Parathyroid adenoma (tissue), 2 donors: ENCODE data around the gene D2HGDH.

Experiments
- H2AFZ ChIP-seq: fragments of 300-600 bp; sonication (generic); one replicate; pipeline ENCODE4 v1.7.0; 2017; ENCODE audit warnings: antibody characterized with exemption, mild to moderate bottlenecking
- H3K27ac ChIP-seq: fragments of 300-600 bp; sonication (generic); one replicate; pipeline ENCODE4 v1.7.0; 2017
- H3K27me3 ChIP-seq: fragments of 300-600 bp; sonication (generic); one replicate; pipeline ENCODE4 v1.7.0; 2017; ENCODE audit warnings: low read length; ENCODE audit not compliant: control insufficient read depth, insufficient read depth
- H3K36me3 ChIP-seq: fragments of 300-600 bp; sonication (generic); one replicate; pipeline ENCODE4 v1.7.0; 2017; ENCODE audit warnings: low read length; ENCODE audit not compliant: control insufficient read depth, insufficient read depth
- H3K4me1 ChIP-seq: fragments of 300-600 bp; sonication (generic); one replicate; pipeline ENCODE4 v1.7.0; 2017; ENCODE audit warnings: control low read depth
- H3K4me2 ChIP-seq: fragments of 300-600 bp; sonication (generic); one replicate; pipeline ENCODE4 v1.7.0; 2017; ENCODE audit warnings: low read length
- H3K4me3 ChIP-seq: fragments of 300-600 bp; sonication (generic); one replicate; pipeline ENCODE4 v1.7.0; 2017; ENCODE audit warnings: low read depth, low read length
- H3K79me2 ChIP-seq: fragments of 300-600 bp; sonication (generic); one replicate; pipeline ENCODE4 v1.7.0; 2017; ENCODE audit warnings: control low read depth
- H3K9ac ChIP-seq: fragments of 300-600 bp; sonication (generic); one replicate; pipeline ENCODE4 v1.7.0; 2017; ENCODE audit warnings: mild to moderate bottlenecking
- H3K9me3 ChIP-seq: fragments of 300-600 bp; sonication (generic); one replicate; pipeline ENCODE4 v1.7.0; 2017; ENCODE audit warnings: low read length; ENCODE audit not compliant: control insufficient read depth
- TF ChIP-seq, protein P1 (sequence below): fragments of 300-600 bp; sonication (generic); IDR thresholded peaks from one replicate; pipeline ENCODE4 v1.7.0; 2017; ENCODE audit warnings: antibody characterized with exemption, mild to moderate bottlenecking
- donor health status: primary hyperparathyroidism.

The D2HGDH gene

DNA sequence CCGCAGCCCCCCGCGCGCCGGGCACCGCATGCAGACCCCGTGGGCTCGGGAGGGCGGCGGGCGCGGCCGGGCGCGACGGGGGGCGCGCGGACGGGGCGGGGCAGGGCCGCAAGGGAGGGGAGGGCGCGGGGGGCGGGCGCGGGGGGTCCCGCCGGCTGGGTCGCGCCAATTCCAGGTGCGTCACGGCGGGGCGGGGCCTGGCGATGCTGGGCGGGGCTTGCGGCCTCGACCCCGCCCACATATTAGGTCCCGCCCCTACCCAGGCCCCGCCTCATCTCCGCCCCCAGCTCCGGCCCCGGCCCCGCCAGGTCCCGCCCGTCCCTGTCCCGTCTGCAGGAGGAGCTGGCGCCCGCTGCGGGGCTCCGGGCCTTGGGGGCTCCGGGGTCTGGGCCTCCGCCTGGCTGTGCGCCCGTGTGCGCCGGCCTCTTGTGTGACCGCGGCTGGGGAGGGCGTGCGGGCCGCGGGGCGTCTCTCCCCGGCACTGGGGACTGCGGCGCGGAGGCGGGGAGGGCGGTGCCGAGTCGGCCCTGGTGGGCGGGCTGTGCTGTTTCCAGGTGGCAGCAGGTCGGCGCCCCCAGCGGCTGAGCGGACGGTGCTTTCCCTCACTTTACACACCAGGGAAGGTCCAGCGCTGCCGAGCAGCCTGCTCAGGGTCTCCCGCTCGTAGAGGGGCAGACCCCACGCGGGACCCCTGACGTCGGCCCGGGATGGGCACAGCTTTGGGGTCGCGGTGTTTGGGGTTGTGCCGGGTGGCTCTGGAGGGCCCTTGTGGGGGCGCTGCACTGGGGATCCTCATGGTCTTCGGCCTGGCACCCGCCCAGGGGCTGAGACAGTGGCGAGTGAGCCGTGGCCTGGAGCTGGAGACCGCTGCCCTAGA lies 32.0 kb upstream of the D2HGDH start:
- Histone ChIP-seq H3K4me1 (peaks cover 4% of the 10 kb centered on the region), H3K9ac (no peak overlapping the region), H3K9me3 (no peaks in the 10 kb centered on the region), H3K27me3 (no peaks in the 10 kb centered on the region), H3K4me2 (peak overlapping the region; percentile 74), H3K4me3 (peak overlapping the region; percentile 72), H3K79me2 (peaks cover 4% of the 10 kb centered on the region), H2AFZ (peak overlapping the region; percentile 96), H3K36me3 (no peaks in the 10 kb centered on the region), H3K27ac (peak overlapping the region; percentile 83)
- TF ChIP-seq, protein P1, sequence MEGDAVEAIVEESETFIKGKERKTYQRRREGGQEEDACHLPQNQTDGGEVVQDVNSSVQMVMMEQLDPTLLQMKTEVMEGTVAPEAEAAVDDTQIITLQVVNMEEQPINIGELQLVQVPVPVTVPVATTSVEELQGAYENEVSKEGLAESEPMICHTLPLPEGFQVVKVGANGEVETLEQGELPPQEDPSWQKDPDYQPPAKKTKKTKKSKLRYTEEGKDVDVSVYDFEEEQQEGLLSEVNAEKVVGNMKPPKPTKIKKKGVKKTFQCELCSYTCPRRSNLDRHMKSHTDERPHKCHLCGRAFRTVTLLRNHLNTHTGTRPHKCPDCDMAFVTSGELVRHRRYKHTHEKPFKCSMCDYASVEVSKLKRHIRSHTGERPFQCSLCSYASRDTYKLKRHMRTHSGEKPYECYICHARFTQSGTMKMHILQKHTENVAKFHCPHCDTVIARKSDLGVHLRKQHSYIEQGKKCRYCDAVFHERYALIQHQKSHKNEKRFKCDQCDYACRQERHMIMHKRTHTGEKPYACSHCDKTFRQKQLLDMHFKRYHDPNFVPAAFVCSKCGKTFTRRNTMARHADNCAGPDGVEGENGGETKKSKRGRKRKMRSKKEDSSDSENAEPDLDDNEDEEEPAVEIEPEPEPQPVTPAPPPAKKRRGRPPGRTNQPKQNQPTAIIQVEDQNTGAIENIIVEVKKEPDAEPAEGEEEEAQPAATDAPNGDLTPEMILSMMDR: peak; percentile 61

DNA sequence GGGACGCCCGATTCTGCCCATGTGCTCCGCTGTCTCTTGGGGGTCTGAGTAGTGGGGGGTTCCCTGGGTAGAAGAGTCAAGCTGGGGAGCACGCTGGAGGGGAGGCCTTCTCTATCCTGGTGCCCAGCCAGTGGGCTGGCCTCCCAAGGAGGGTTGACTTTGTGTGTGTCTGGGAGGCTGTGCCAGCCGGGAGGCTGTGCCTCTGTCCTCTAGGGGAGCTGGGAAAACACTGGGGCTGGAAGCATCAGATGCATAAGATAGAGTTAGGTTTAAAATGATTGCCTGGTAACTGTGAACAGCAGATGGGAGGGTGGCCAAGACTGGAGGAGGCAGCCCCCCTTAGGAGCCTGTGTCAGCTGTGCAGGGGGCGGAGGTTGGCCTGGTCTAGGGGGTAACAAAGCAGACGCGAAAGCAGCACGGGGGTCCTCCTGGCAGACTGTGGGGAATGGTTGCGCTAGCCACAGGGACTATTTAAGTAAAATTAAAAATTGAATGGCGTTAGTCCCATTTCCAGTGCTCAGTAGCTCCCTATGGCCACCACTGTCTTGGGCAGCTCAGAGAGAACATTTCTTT lies 31.3 kb upstream of the D2HGDH start:
- H2AFZ ChIP-seq: peak overlapping the region; percentile 96
- peaks cover 4% of the 10 kb centered on the region for H3K79me2 ChIP-seq
- peak overlapping the region; percentile 74 for H3K4me2 ChIP-seq
- no peaks in the 10 kb centered on the region for H3K27me3 ChIP-seq
- peak overlapping the region; percentile 72 for H3K4me3 ChIP-seq
- H3K9me3 ChIP-seq: no peaks in the 10 kb centered on the region
- no peak overlapping the region for H3K9ac ChIP-seq
- peak overlapping the region; percentile 43 for H3K27ac ChIP-seq
- TF ChIP-seq, protein P1: no peak
- H3K36me3 ChIP-seq: no peaks in the 10 kb centered on the region
- H3K4me1 ChIP-seq: peaks cover 4% of the 10 kb centered on the region

DNA sequence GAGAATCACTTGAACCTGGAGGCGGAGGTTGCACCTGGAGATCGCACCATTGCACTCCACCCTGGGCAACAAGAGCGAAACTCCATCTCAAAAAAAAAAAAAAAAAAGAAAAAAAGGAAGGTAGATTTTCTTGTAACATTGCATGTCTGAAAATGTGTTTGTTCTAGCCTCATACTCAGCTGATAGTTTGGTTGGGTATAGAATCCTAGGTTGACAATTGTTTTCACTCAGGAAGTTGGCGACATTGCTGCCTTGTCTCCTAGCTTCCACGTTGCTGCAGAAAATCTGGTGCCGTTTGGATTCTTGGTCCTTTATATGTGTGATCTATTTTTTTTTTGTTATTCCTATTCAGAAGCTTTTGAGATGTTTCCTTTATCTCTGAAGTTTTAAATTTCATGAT lies 27.9 kb upstream of the D2HGDH start:
- Histone ChIP-seq H3K36me3 (no peaks in the 10 kb centered on the region), H3K9ac (no peak overlapping the region), H3K9me3 (no peaks in the 10 kb centered on the region), H3K4me3 (no peak overlapping the region), H3K79me2 (peaks cover 4% of the 10 kb centered on the region), H3K4me1 (peaks cover 4% of the 10 kb centered on the region), H3K27me3 (no peaks in the 10 kb centered on the region), H3K27ac (no peak overlapping the region), H3K4me2 (no peak overlapping the region), H2AFZ (no peak overlapping the region)
- TF ChIP-seq, protein P1: no peak

DNA sequence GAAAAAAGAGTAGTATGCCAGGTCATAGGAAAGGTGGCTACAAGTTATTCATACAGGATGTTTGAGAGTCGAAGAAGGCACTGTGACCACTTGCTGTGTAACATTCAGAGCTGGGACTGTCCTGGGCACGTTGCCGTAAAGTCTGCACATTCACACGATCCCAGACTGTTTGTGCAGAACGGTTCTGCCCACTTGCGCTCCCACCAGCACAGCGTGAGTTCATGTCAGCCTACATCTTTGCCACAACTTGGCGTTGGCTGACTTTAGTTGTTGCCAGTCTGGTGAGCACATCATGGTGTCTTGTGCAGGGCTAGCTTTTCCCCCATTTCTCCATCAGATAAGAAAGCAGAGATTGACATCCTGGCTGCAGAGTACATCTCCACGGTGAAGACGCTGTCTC lies 25.6 kb upstream of the D2HGDH start:
- Histone ChIP-seq H2AFZ (no peak overlapping the region), H3K27ac (no peak overlapping the region), H3K27me3 (no peaks in the 10 kb centered on the region), H3K4me2 (no peak overlapping the region), H3K4me3 (no peak overlapping the region), H3K79me2 (no peaks in the 10 kb centered on the region), H3K9ac (no peak overlapping the region), H3K4me1 (no peaks in the 10 kb centered on the region), H3K9me3 (no peaks in the 10 kb centered on the region), H3K36me3 (no peaks in the 10 kb centered on the region)
- TF ChIP-seq, protein P1: no peak
